GM19025 (cell line): Measurements from ENCODE around the gene MAD1L1.

ENCODE experiments used
- ATAC-seq: cut with Tn5 transposase; IDR thresholded peaks from one replicate; pipeline ENCODE4 v1.9.1; 2021; ENCODE audit warnings: mild to moderate bottlenecking, low read depth, moderate library complexity; ENCODE audit not compliant: unreplicated experiment

MAD1L1 gene

DNA sequence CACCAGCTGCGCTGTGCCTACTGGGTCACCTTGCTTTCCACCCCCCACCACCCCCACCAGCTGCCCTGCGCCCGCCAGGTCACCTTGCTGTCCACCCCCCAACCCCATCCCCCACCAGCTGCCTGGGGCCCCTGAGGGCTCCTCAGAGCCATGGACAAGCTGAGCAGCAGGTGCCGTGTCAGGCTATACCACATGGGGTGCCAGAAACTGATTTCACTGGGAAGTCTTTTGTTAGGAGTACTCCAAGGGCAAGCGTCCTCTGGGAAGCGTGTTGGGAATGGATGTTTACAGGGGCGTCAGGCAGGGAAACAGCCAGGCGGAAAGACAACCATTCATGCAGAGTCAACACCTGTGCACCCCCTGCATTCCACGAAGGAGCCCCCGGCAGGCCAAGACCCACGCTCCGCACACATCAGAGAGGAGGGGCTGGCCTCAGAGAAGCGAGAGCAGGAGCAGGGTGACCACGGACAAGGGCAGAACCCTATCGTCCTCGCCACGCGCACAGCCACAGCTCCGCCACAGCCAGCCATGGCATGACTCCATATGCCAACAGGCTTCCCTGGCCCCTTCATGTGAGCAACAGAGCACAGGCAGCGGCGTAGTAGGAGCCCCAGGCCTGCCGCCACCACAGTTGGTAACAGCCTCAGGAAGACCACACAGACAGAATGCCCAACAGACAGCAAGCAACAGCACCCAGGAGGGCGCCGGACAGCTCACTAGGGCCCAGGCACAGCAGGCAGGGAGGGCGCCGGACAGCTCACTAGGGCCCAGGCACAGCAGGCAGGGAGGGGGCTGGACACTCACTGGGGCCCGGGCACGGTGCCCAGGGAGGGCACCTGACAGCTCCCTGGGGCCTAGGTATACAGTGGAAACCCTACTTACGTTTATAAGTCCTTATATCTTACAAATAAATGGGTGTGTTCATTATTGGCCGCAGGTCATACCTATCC is 180.8 kb downstream of the MAD1L1 start:
- no peak for ATAC-seq

GRCh38 chr7:2050511-2050866 is 182.3 kb downstream of the MAD1L1 start:
- ATAC-seq, result no peak

GRCh38 chr7:2049782-2050510 is 182.8 kb downstream of the MAD1L1 start:
- no peak for ATAC-seq

DNA sequence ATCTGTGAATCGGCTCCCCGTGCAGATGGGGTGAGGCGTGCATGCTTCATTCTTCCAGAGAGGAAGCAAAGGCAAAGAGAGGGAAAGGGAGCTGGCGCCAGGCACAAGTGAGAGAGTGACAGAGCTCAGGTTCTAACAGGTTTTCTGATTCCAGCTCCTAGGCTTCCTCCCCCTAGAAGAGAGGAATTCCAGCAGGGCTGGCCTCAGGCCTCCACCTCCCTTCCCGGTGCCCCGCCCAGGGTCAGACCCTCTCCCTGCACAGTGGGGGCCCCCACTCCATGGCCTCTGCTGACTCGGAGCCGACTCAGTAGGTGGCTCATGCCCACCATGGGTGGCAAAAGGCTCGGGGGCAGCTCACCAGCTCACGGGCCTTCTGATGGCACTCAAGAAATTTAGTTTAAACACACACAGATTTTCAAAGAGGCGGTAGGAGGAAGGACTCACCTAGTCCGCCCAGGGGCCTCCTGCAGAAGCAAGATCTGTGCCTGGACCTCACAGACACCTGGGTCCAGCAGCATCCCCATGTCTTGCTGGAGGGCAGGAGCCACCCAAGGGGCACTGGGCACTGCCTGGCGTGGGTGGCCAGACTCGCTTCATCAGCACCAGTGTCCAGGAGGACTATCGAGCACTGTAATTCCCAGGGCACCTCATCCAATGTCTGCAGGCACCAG is 183.5 kb downstream of the MAD1L1 start:
- ATAC-seq, result no peak

DNA sequence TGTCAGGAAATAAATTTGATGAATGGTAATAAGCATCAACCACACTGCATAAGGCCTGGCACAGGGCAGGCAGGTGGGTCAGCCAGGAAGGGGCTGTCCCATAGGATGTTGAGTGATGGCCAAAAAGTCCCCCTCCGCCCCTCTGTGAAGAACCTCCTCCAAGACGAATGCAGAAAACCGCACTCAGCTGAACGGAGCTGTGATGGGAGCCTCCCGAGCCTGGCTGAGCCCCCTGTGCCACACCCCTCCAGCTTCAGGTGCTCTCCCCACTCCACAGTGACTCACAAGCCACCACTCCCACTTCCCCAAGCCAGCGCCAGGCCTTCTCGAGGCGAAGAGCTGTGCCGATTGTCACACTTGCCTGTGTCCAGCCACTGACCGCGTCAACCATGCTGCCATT is 184.2 kb downstream of the MAD1L1 start:
- no peak for ATAC-seq

DNA sequence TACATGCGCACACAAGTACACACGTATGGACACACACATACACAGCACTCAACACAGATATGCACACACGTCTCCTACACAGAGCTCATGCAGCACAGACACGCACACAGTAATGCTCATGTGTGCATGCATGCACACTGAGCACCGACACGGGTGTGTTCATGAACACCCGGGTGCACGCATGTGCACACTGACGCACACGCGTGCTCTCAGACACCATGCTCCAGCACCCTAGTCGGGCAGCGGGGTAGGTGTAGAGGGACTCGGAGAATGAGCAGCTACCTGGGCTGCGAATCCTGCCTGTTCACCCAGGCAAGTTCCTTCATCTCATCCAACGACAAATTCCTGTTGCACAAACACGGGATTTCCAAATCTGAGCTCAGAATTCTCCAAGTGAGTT is 184.7 kb downstream of the MAD1L1 start:
- ATAC-seq, result no peak

DNA sequence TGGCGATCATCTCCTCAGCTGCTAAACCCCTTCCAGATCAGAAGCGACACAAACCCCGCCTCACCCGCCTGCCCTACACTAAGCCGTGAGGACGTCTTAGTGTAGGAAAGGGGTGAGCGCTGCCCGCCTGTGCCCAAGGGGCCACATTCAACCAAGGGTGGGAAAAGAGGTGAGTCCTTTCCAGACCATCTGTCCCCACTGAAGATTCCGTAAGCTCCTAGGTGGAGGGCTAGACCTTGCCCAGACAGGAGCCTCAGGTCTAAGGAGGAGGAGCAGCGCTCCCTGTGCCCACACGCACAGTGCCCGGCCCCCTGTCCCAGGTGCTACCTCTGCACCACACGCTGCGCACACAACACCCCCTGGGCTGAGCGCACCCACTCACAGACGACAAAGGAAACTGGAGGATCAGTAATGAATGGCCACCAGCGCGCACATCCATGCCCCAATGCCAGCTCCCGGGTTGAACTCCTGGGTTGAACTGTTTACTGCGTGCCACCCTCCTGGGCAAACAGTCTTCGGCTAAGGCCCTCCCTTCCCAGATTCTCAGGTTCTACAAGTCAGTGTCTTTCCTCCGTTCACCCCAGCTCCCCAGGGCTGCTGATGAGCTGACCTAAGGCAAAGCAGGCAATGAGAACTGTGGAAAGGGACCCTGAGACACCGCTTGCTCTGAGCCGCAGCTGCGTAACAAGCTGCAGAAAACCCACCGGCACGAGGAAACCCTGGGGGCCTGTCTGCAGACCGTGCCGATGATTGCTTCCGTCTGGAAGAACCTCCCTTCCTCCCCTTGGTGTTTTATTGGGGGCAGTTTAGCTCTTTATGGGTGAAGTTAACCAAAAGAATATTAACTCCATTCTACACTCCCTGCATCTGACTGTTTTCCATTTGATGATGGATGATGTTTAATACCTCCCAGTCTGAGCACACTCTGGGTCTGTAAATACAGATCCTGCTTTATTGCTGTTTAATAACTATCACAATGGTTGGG is 185.9 kb downstream of the MAD1L1 start:
- no peak for ATAC-seq

GRCh38 chr7:2045559-2046405 is 187.0 kb downstream of the MAD1L1 start:
- ATAC-seq, result no peak

DNA sequence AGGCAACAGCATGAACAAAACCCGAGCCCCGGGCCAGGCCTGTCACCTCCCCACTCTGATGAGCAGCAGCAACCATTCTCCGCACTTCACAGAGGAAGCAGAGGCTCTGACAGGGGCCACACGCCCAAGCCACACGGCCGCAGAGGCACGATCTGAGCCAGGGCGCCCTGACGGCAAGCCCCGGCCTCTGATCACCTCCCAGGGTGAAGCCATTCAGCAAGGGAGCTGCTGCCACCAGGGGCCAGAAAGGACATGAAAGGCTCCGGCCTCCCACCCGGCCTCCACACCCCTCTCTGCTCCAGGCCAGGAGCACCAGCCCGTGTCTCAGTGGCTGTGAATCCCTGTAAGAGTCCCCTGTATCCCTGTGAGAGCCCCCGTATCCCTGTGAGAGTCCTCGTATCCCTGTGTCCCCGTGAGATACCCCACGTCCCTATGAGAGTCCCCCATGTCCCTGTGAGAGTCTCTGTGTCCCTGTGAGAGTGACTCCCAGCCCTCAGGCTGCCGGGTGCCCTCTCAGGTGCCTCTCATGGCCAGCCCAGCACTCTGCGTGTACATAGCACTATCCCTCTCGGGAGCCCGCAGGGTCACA is 187.8 kb downstream of the MAD1L1 start:
- no peak for ATAC-seq

DNA sequence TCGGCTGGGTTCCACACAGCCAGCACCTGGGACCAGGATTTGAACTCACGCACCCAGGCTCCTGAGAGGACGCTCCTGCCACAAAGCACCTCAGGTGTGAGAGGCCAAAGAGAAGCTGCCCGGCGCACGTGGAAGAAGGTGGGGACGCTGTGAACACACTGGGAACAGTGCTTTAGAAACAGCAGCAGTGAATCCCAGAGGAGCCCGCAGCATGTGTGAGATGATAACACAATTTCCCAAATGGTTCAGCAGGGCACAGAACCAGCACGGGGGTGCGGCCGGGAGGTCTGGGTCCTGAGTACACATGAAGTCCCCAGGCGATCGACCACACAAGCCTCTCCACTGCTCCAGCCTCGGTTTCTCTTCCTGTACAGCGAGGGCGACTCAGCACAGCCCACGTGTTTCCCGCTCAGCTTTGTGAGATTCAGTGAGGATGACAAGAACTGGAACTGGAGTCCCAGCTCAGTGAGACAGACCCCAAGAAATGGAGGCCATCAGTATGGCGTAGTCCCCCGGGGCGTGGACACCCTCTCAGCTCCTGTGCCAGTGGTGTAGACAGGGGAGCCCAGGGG is 188.3 kb downstream of the MAD1L1 start:
- no peak for ATAC-seq

GRCh38 chr7:2043316-2044039 is 189.3 kb downstream of the MAD1L1 start:
- no peak for ATAC-seq

GRCh38 chr7:2042650-2043049 is 190.1 kb downstream of the MAD1L1 start:
- ATAC-seq, result no peak

DNA sequence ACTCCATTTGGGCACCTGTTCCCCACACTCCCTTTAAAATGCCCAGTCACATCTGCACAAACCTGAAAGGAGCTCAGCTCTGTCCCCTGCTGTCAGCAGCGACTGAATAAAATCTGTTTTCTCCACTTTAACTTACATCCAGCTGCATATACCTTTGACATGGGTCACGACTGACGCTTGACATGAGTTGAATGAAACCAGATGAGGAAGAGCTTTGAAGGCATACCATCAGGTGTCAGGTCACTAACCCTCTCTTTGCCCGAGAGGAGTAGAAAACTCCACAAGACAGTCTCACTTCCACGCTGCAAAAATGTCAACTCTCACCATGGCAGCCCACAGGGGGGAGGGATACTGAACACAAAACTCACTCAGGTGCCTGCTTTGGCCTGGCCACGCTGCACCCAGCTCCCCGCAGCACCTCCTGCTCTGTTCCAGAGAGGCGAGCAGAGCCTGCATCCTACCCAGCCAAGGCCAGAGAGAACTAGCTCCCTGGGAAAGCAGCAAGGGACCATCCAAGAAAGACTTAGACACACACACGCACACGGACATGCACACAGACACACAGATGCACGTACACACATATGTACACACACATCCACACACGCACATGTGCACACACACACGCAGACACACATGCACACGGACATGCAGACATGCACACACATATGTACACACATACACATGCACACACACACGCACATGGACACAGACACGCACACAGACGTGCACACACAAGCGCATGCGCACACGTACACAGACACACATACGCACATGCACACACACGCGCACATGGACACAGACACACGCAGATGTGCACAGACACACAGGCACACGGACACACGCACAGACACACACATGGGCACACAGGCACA is 191.0 kb downstream of the MAD1L1 start:
- ATAC-seq, result no peak

DNA sequence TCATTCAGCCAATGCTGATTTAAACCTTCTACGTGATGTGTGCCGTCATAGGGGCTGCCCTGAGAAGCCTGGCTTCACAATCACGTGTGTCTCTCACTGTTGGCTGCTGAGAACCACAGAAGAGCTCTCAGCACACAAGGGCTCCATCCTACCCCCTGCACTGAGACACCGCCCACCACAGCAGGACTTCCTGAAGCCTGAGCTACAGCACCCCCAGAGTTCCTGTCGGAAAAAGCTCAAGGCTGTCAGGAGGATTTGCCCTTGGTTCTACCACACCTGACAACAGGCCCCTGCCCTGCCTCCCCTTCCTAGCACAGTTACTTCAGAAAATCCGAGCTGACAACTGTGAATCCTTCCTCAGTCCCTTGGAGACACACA is 191.9 kb downstream of the MAD1L1 start:
- no peak for ATAC-seq

DNA sequence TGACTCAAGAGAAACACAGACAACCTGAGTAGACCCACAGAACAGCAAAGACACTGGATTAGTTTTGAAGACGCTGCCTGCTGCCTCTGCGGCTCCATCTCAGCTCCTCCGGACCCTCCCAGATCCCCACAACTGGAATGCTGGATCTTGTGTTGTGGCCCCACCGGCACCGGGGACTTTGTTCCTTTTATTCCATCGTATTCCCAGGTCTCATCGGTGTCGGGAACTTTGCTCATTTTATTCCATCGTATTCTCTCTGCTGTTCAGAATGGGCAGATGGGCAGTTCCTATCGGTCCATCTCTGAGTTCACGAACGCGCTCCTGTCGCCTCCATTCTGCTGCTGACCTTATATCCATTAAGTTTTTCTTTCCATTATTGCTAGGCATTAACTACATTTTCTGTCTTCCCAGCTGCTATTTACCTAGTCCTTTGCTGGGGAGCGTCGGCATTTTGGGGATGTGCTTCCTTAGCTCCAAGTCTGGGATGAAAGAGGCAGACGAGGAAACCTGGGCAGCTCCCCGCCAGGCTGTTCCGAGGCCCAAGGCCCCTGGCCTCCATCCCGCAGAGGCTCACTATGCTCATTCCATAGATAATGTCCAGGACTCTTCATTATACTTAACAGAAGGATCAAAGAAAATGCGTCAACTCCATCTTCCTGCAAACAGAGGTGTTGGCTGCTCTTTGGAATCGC is 192.4 kb downstream of the MAD1L1 start:
- ATAC-seq, result no peak

GRCh38 chr7:2038931-2039728 is 193.6 kb downstream of the MAD1L1 start:
- no peak for ATAC-seq
